Measurements from ENCODE around the gene FYCO1.

Gene FYCO1

DNA sequence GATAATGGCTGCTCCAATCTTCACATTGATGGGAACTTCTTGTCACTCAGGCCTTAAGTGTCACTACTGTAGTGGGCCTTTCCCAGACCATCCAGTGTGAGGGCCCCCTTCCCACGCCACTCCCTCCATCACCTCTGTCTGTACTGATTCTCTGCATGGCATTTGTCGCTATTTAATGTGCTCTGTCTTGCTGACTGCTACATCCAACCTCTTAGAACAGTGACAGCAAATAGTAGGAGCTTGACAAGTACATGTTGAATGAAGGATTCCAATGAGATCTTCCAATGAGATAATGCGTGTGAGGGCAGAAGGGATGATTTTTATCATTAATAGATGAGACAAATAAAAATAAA, 114.9 kb downstream of the FYCO1 start:
- no peak for TF ChIP-seq ZFX (IDR thresholded peaks at IDR 0.05; ENCODE audit: borderline replicate concordance)
- TF ChIP-seq CTCF (IDR thresholded peaks at IDR 0.05): no peak
- no peak overlapping the region for H3K27ac ChIP-seq

GRCh38 chr3:45878124-45878523, 117.5 kb downstream of the FYCO1 start:
- H3K27ac ChIP-seq: no peak overlapping the region
- no peak for TF ChIP-seq ZFX (IDR thresholded peaks at IDR 0.05; ENCODE audit: borderline replicate concordance)
- TF ChIP-seq CTCF (IDR thresholded peaks at IDR 0.05): no peak

- TF ChIP-seq CTCF (IDR thresholded peaks at IDR 0.05) (no peak), ZFX (IDR thresholded peaks at IDR 0.05; ENCODE audit: borderline replicate concordance) (no peak)
- no peak overlapping the region for H3K27ac ChIP-seq
Measured at GRCh38 chr3:45874677-45875346, 120.8 kb downstream of the FYCO1 start.

DNA sequence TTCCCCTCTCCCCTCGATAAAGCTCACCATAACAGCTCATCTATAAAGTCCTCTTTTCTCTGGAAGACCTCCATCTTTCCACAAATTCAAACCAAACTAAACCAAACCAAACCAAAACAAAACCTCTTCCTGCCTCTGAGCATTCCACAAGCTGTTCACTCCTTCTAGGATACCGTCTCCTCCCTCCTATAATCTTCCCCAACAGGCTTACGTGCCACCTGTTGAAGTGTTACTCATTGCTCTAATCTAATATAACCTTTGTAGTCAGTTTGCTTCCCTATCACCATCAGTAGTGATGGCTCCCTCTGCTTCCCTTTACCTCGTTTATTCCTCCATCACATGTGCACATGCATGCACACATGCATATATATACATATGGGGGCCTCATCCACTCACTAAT, 122.0 kb downstream of the FYCO1 start:
- TF ChIP-seq CTCF (IDR thresholded peaks at IDR 0.05): no peak
- no peak for TF ChIP-seq ZFX (IDR thresholded peaks at IDR 0.05; ENCODE audit: borderline replicate concordance)
- no peak overlapping the region for H3K27ac ChIP-seq

- no peak overlapping the region for H3K27ac ChIP-seq
- TF ChIP-seq CTCF (IDR thresholded peaks at IDR 0.05): no peak
- TF ChIP-seq ZFX (IDR thresholded peaks at IDR 0.05; ENCODE audit: borderline replicate concordance): no peak
Measured at GRCh38 chr3:45873036-45873435, 122.6 kb downstream of the FYCO1 start.

DNA sequence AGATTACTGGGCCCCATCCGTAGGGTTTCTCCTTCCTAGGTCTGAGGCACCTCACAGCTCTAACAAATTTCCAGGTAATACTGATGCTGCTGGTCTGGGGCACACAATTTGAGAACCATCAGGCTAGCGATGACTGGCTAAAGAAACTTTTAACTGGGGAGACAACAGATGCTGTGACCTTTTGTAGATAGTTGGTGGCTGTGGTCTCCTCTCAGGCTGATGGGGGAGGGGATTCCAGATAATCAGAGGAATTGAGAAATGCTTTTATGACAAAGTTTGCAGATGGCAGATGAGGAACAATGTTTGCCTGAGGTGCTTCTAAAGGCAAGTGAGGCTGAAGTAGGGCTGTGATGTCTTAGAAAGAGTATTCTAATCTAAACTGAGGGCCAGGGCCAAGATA, 123.1 kb downstream of the FYCO1 start:
- H3K27ac ChIP-seq: no peak overlapping the region

More for the DNA sequence above, 123.1 kb downstream of the FYCO1 start:
- TF ChIP-seq ZFX (IDR thresholded peaks at IDR 0.05; ENCODE audit: borderline replicate concordance): no peak
- TF ChIP-seq CTCF (IDR thresholded peaks at IDR 0.05): no peak

All from 22Rv1 (cell line).